ENCODE data around the gene CRAT.

DNA sequence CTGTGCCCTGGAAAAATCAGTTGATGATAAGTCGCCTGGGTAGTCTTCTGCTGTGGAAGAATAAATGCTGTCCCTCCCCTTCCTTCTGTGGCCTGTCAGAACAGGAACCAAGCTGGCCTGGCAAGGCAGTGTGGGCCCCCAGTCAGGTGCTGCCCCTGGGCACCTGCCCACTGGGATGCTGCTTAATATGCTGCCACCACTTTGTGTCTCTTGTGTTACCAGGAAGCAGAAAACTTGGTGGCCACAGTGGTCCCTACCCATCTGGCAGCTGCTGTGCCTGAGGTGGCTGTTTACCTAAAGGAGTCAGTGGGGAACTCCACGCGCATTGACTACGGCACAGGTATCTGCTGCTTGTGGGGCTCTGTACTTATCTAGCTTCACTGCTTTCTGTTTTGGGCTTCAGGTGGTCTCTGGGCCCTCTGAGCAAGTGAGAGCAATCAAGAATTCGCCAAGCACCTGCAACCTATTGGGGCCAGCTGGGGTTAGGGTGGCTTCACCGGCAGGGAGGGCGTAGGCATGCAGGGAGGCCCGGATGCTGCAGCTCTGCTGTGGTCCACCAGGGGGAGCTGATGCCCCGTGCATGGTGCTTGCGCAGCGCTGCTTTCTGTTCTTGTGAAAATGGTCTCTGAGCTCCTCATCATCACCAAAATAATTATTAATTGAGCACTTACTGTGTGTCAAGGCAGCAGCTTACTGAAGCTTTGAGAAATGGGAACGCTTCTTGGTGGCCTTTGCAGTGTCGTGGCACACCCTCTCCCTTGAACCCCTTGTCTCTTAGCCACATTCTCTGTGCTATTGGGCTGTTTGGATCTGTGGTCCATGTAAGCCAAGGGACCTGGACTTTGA is 20.9 kb upstream of the CRAT start:
- TF ChIP-seq, protein P1, sequence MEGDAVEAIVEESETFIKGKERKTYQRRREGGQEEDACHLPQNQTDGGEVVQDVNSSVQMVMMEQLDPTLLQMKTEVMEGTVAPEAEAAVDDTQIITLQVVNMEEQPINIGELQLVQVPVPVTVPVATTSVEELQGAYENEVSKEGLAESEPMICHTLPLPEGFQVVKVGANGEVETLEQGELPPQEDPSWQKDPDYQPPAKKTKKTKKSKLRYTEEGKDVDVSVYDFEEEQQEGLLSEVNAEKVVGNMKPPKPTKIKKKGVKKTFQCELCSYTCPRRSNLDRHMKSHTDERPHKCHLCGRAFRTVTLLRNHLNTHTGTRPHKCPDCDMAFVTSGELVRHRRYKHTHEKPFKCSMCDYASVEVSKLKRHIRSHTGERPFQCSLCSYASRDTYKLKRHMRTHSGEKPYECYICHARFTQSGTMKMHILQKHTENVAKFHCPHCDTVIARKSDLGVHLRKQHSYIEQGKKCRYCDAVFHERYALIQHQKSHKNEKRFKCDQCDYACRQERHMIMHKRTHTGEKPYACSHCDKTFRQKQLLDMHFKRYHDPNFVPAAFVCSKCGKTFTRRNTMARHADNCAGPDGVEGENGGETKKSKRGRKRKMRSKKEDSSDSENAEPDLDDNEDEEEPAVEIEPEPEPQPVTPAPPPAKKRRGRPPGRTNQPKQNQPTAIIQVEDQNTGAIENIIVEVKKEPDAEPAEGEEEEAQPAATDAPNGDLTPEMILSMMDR (IDR thresholded peaks at IDR 0.05): peak in 6 of 7 experiments; percentile 47 to 98 (median 97)
- peak in 1 of 3 donors; percentile 72 for TF ChIP-seq POLR2AphosphoS5 (IDR thresholded peaks at IDR 0.05)

Data from stomach (tissue), 4 donors.